GM12872 (cell line): ENCODE results near the gene HTR2B.

ENCODE experiments used
- CTCF ChIP-seq: IDR thresholded peaks from 3 replicates; pipeline ENCODE4 v1.5.1; 2011; ENCODE audit warnings: low read depth, mild to moderate bottlenecking, low read length, moderate library complexity; ENCODE audit not compliant: insufficient read depth

The HTR2B gene

DNA sequence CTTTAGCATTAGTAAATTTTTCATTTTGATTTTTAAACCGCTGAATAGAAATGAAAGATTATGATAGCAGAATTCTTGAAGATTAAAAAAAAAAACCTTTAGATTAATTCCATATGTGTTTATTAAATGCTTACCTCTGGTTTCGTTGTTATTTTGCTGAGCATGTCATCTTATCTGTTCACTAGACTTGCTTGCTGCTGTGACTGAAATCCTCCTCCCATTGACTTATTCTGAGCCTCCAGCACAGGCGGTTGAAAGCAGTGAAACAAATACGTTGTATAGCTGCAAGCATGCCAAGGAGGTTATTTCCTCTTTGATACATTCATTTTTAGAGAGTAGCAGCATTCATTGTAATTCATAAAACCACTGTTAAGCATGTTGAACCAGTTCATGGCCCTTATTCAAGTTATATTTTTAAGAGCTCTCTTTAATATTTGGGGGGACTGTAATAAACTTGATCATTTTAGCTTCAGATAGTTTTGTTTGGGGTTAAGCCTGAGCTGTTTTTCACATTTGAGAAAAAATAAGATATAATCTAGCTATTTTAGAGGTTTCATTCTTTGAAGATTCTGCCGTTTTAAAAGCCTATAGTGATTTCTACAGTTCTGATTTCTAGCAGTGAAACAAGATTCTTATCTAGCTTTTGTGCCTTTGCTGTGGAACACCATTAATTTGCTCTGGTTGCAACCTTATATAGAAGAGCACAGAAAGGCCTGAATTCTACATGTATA, at the start of gene HTR2B:
TSS of gene HTR2B (minus strand) at position 205 of the 731 bp plus-strand sequence. CDS start 1,278 bp downstream, outside the sequence.
- TF ChIP-seq CTCF, result no peak

GRCh38 chr2:231174211-231174651, 49.4 kb upstream of the HTR2B start:
- no peak for TF ChIP-seq CTCF

DNA sequence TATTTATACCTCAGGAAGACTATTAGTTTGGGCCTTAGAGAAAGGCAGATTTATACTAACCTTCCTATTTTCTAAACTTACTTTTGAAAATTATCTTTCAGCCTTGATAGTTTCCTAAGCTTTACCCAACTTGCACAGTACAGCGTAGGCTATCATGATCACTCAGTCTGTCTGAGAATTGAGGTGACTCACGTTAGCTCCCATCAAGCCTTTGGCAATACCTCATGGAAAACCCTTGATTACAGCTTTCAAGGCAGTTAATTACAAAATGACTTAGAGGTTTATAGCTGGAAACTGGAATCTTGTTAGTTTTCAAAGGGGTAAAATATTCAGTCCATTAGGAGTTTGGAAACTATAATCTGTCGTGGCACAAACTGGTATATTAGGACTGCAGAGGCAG, 47.2 kb upstream of the HTR2B start:
- TF ChIP-seq CTCF, result no peak

GRCh38 chr2:231170055-231170454, 45.2 kb upstream of the HTR2B start:
- TF ChIP-seq CTCF, result no peak

GRCh38 chr2:231169488-231169887, 44.6 kb upstream of the HTR2B start:
- no peak for TF ChIP-seq CTCF

GRCh38 chr2:231168460-231169139, 43.8 kb upstream of the HTR2B start:
- TF ChIP-seq CTCF, result no peak

DNA sequence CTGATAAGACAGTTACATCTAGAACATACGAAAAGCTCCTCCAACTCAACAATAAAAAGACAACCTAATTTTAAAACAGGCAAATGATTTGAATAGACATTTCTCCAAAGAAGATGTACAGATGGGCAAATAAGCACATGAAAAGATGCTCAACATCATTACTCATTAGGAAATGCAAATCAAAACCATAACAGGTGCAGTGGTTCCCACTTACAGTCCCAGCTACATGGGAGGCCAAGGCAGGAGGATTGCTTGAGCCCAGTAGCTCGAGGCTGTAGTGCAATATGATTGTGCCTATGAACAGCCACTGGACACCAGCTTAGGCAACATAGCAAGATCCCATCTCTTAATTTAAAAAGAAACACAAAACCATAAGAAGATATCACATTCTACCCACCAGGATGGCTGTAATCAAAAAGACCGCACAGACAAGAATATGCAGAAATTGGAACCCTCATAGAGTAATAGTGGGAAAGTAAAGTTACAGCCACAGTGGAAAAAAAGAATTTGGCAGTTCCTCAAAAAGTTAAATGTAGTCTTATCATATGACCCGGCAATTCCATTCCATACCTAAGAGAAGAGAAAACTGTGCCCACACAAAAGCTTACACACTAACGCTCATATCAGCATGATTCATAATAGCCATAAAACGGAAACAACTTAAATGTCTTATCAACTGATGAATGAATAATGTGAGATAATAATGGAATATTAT, 43.1 kb upstream of the HTR2B start:
- no peak for TF ChIP-seq CTCF
